NCI-H1694 (cell line): ENCODE results near the gene C2orf72.

Source experiments
- DNase-seq: peaks from one replicate; lab custom pipeline; 2025; lab: John Stamatoyannopoulos, UW

C2orf72 gene

DNA sequence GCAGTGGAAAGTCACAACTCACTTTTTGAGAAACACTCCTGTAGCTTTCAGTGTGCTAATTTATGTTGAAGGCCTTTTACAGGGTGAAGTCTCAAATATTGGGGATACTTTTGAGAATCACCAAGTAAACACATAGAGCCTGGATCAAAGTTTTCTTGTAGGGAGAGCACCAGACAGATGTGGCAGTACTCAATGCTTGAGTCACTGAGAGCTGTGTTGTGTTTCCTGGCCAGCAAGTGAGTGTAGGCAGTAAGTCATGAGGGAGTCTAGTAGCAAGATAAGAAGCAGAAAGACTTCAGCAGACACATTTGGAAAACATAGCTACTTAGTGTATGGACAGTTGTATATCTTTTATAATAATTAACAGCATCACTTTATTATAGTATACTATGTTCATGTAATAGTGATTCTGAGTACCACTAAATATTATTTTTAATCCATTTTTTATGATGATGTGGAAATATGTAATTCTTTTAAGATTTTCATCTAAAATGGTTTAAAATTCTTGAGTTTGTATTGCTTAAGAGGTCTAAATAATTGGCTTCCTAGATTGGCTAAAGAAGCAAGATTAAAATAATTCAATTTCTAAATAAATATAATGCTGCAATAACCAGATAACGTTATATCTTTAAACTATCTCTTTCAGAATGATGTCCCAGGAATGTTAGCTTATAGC is 32.2 kb downstream of the C2orf72 start:
- DNase-seq, result no peak

DNA sequence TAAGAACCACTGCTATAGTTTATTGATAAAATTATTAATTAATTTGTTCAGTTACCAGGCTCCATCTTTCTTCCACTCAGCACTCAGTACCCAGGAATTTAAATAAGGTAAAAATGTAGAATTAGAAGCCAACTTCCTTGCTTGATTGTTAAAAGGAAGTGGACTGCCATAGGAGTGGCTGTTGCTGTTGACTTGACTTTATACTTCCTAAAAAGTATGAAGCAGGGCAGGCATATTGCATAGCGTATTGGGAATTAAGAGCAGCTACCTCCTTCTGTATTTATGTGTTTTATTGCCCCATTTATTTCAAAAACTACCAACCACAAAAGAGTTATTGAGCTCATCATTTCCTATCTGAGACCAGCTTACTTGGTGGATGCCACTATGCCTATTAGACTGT is 47.2 kb downstream of the C2orf72 start:
- DNase-seq, result no peak

GRCh38 chr2:231088754-231089153 is 51.4 kb downstream of the C2orf72 start:
- DNase-seq, result no peak

DNA sequence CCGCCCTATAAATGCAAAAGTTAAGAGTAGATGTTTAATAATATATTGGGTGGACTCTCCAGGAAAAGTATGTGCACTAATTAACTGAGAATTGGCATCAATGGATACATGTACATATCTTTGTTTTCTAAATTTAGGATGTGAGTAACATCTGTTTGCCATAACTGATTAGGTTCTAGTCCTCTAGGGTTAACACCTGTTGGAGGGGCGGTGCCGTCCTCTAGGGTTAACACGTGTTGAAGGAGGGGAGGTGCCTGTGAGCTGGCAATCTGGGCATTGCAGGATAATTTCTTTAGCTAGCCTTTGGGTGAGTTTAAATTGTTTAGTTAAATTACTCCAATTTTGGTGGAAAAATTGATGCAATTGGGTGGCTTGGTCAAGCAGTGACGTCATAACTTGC is 56.6 kb downstream of the C2orf72 start:
- no peak for DNase-seq

DNA sequence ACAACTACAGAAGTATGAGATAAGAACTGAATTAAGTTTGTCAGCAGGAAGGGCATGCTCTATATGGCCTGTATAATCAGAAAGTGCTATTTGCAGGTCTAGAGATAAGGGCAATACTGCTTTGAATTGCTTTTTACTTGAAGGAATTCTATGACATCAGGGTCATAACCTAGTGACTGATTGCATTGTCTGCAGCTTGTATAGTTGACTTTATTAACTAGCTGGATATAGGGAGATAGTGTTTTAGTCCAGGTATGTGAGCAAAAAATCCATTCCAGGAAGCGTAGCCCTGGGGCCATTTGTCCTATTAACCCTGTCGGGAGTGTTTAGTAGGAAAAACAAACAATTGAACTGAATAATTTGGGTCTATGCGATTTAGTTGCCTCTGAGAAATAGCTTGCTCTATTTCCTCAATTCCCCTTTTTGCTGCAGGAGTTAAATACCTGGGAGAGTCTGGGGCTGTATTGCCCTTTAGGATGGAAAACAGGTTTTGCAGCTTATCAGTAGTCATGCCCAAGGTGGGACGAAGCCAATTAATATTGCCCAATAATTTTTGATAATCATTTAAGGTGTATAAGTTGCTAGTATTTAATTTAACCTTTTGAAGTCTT is 57.5 kb downstream of the C2orf72 start:
- DNase-seq, result no peak
